ENCODE results near the gene FBXL4. TPM values are rescaled to one million over a fixed set of nuclear protein-coding genes. Genes with fewer than 3 reads are reported as not detected.

FBXL4 gene
- total and polyA plus RNA-seq, 10 of the 15 experiments (the other 5 are each of a cell fraction or from before 2014, with no cell fraction given): 2.9 to 16.9 (median 7.2) TPM

DNA sequence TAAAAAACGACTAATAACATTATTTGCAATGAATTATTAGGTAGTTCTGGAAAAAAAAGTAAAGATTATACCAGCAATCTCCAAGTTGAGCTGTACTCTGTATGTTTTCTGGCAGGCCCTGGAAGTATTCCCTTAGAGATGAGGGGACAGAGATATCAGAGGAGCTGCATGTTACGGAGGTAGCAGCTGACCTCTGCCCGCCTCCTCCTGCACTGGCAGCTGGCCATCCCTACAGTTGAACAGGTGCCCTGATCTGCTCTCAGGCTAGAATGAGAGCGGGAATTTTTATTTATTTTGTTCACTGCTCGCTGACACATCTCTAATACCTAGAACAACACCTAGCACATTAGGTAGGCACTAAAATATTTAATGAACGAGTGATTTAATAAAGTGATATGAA lies 23.1 kb downstream of the FBXL4 start:
- no peak for ATAC-seq

More for the DNA sequence above, 23.1 kb downstream of the FBXL4 start:
- ChIA-PET RAD21 (ENCODE audit: unreplicated experiment) (no interaction called here), POLR2A (no interaction called here), CTCF (no interaction called here), SMC1A (ENCODE audit: uncharacterized antibody, unreplicated experiment) (no interaction called here)
- Histone ChIP-seq H3K79me2 (ENCODE audit: control insufficient read depth, insufficient read depth, low read length) (no peaks in the 10 kb centered on the region; the same call in none of the 2 replicates), H3K27ac (ENCODE audit: control insufficient read depth, insufficient read depth) (no peak overlapping the region), H2AFZ (ENCODE audit: control insufficient read depth, low read depth, low read length) (no peak overlapping the region), H3K27me3 (replicated peaks in 1 of 2; ENCODE audit: control insufficient read depth in 2 of 2, insufficient read depth in 2 of 2, low read length in 1 of 2) (no peaks in the 10 kb centered on the region), H3K36me3 (ENCODE audit: control insufficient read depth in 2 of 2, insufficient read depth in 2 of 2, low read length in 1 of 2) (peaks cover 0 to 6% of the 10 kb centered on the region in 2 experiments; a peak in 2 of 4 replicates), H3K4me2 (ENCODE audit: control insufficient read depth, insufficient read depth) (no peak overlapping the region), H3K4me3 (no peak overlapping the region), H4K20me1 (ENCODE audit: control insufficient read depth, insufficient read depth) (no peaks in the 10 kb centered on the region), H3K9ac (ENCODE audit: control insufficient read depth, insufficient read depth, low read length) (no peak overlapping the region), H3K9me3 (replicated peaks; ENCODE audit: control insufficient read depth, insufficient read depth, low read length) (no peaks in the 10 kb centered on the region), H3K4me1 (ENCODE audit: control insufficient read depth, insufficient read depth, low read length) (no peaks in the 10 kb centered on the region)
- FAIRE-seq (no peak), DNase-seq (ENCODE audit: low read depth, low spot score) (no peak)
- no TSS peak for BruUV-seq (replicated peaks)
- WGBS (ENCODE audit: insufficient coverage, insufficient replicate concordance, low lambda C conversion rate, missing lambda C conversion rate): 77% methylated on average over 6 of the region's 6 CpGs
- in situ Hi-C loops (cut with MboI): no loop called here
- TF ChIP-seq MXI1 (IDR thresholded peaks at IDR 0.05; ENCODE audit: low read depth, low read length): no peak
- TF ChIP-seq PAX5 (IDR thresholded peaks at IDR 0.05; ENCODE audit: borderline replicate concordance, low read depth, low read length): no peak
- no peak for TF ChIP-seq CHD1 (IDR thresholded peaks at IDR 0.05; ENCODE audit: low read depth, low read length)
- TF ChIP-seq RAD21 (IDR thresholded peaks at IDR 0.05; ENCODE audit: insufficient read depth, low read depth, low read length): no peak
- TF ChIP-seq ZBED1 (IDR thresholded peaks at IDR 0.05; ENCODE audit: borderline replicate concordance): no peak
- TF ChIP-seq ZNF622 (IDR thresholded peaks at IDR 0.05): no peak
- TF ChIP-seq RUNX3 (IDR thresholded peaks at IDR 0.05; ENCODE audit: low read length): no peak
- TF ChIP-seq TCF12 (IDR thresholded peaks at IDR 0.05; ENCODE audit: low read depth, low read length): no peak
- TF ChIP-seq KAT2A (conservative IDR thresholded peaks at IDR 0.05; ENCODE audit: control insufficient read depth, low read depth, low read length): no peak
- TF ChIP-seq, protein P1, sequence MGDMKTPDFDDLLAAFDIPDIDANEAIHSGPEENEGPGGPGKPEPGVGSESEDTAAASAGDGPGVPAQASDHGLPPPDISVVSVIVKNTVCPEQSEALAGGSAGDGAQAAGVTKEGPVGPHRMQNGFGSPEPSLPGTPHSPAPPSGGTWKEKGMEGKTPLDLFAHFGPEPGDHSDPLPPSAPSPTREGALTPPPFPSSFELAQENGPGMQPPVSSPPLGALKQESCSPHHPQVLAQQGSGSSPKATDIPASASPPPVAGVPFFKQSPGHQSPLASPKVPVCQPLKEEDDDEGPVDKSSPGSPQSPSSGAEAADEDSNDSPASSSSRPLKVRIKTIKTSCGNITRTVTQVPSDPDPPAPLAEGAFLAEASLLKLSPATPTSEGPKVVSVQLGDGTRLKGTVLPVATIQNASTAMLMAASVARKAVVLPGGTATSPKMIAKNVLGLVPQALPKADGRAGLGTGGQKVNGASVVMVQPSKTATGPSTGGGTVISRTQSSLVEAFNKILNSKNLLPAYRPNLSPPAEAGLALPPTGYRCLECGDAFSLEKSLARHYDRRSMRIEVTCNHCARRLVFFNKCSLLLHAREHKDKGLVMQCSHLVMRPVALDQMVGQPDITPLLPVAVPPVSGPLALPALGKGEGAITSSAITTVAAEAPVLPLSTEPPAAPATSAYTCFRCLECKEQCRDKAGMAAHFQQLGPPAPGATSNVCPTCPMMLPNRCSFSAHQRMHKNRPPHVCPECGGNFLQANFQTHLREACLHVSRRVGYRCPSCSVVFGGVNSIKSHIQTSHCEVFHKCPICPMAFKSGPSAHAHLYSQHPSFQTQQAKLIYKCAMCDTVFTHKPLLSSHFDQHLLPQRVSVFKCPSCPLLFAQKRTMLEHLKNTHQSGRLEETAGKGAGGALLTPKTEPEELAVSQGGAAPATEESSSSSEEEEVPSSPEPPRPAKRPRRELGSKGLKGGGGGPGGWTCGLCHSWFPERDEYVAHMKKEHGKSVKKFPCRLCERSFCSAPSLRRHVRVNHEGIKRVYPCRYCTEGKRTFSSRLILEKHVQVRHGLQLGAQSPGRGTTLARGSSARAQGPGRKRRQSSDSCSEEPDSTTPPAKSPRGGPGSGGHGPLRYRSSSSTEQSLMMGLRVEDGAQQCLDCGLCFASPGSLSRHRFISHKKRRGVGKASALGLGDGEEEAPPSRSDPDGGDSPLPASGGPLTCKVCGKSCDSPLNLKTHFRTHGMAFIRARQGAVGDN (IDR thresholded peaks at IDR 0.05): no peak
- TF ChIP-seq, protein P2, sequence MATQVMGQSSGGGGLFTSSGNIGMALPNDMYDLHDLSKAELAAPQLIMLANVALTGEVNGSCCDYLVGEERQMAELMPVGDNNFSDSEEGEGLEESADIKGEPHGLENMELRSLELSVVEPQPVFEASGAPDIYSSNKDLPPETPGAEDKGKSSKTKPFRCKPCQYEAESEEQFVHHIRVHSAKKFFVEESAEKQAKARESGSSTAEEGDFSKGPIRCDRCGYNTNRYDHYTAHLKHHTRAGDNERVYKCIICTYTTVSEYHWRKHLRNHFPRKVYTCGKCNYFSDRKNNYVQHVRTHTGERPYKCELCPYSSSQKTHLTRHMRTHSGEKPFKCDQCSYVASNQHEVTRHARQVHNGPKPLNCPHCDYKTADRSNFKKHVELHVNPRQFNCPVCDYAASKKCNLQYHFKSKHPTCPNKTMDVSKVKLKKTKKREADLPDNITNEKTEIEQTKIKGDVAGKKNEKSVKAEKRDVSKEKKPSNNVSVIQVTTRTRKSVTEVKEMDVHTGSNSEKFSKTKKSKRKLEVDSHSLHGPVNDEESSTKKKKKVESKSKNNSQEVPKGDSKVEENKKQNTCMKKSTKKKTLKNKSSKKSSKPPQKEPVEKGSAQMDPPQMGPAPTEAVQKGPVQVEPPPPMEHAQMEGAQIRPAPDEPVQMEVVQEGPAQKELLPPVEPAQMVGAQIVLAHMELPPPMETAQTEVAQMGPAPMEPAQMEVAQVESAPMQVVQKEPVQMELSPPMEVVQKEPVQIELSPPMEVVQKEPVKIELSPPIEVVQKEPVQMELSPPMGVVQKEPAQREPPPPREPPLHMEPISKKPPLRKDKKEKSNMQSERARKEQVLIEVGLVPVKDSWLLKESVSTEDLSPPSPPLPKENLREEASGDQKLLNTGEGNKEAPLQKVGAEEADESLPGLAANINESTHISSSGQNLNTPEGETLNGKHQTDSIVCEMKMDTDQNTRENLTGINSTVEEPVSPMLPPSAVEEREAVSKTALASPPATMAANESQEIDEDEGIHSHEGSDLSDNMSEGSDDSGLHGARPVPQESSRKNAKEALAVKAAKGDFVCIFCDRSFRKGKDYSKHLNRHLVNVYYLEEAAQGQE (IDR thresholded peaks at IDR 0.05; ENCODE audit: low read depth, low read length): no peak
- no peak for TF ChIP-seq RFX5 (IDR thresholded peaks at IDR 0.05; ENCODE audit: low read depth, low read length)
- no peak for TF ChIP-seq POU2F2 (IDR thresholded peaks at IDR 0.05; ENCODE audit: borderline replicate concordance, low read depth, low read length)
- TF ChIP-seq SREBF1 (IDR thresholded peaks at IDR 0.05; ENCODE audit: low read length): no peak
- intact Hi-C loops (cut with micrococcal nuclease; ENCODE audit: unreplicated experiment): no loop called here
